Bronchial epithelial cell (primary cell): Measurements from ENCODE around the gene SNTG2. TPM values are rescaled to one million over a fixed set of nuclear protein-coding genes. Genes with fewer than 3 reads are reported as not detected.

Experiments used
- DNase-seq: peaks from one replicate; pipeline ENCODE4 v3.0.0-alpha.2; 2010; ENCODE audit warnings: low read depth
- FAIRE-seq: peaks from 2 replicates; lab custom pipeline; 2011; peaks lifted over from hg19 to GRCh38; lab: Jason Lieb, UNC
- H3K27me3 ChIP-seq: 2 replicates; pipeline ENCODE4 v1.5.1; 2011; ENCODE audit warnings: low read length; ENCODE audit not compliant: control insufficient read depth, insufficient read depth
- H3K36me3 ChIP-seq: 2 replicates; pipeline ENCODE4 v1.5.1; 2011; ENCODE audit warnings: low read length; ENCODE audit not compliant: control insufficient read depth, insufficient read depth
- H3K4me3 ChIP-seq: 2 replicates; pipeline ENCODE4 v1.5.1; 2011; ENCODE audit warnings: mild to moderate bottlenecking, low read depth, low read length, control low read depth
- total RNA-seq: library from RNA; depleted of rRNA; stranded (reverse); fragments of >200 nt; gene quantifications from 2 replicates; pipeline ENCODE4 v1.2.1, GENCODE V29; 2014
- TF ChIP-seq, protein P1 (sequence below): IDR thresholded peaks from 2 replicates; pipeline ENCODE4 v1.5.1; 2011; ENCODE audit warnings: mild to moderate bottlenecking, moderate library complexity, low read length, control low read depth, inconsistent platforms; ENCODE audit not compliant: insufficient read depth, severe bottlenecking

Gene SNTG2
- total RNA-seq, 1 donor from 2014 or later = not detected

DNA sequence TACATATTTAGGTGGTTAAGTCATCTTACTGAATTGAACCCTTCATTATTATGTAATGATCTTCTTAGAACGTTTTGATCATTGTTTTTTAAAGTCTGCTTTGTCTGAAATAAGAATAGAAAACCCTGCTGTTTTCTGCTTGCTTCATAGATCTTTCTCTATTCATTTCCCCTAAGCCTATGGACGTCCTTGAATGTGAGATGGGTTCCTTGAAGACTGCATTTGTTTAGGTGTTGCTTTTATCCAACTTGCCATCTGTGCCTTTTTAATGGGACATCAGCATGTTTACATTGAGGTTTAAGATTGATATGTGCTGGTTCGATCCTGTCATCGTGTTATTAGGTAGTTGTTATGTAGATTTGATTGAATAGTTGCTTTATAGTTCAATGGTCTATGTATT lies 95.4 kb downstream of the SNTG2 start:
- TF ChIP-seq, protein P1, sequence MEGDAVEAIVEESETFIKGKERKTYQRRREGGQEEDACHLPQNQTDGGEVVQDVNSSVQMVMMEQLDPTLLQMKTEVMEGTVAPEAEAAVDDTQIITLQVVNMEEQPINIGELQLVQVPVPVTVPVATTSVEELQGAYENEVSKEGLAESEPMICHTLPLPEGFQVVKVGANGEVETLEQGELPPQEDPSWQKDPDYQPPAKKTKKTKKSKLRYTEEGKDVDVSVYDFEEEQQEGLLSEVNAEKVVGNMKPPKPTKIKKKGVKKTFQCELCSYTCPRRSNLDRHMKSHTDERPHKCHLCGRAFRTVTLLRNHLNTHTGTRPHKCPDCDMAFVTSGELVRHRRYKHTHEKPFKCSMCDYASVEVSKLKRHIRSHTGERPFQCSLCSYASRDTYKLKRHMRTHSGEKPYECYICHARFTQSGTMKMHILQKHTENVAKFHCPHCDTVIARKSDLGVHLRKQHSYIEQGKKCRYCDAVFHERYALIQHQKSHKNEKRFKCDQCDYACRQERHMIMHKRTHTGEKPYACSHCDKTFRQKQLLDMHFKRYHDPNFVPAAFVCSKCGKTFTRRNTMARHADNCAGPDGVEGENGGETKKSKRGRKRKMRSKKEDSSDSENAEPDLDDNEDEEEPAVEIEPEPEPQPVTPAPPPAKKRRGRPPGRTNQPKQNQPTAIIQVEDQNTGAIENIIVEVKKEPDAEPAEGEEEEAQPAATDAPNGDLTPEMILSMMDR = no peak
- no peak for FAIRE-seq

DNA sequence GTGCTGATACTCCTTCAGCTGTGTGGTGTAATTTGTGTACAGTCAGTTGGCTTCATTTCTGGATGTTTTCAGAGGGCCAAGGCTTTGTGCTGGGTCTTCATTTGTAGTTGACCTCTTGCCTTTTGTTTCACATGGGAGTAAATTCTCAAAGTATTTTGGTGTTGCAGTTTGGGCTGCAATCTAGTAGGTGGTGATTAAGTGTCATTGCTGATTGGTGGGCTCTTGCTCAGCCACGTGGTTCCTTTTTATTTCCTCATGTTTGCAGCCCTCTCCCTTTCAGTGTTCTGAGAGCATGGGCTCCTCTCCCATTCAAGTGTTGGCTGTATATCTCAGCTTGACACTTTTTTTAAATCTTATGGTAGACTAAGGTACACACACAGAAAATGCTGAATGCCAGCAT lies 96.8 kb downstream of the SNTG2 start:
- TF ChIP-seq, protein P1 = no peak
- Histone ChIP-seq H3K36me3 (no peaks in the 10 kb centered on the region), H3K4me3 (no peak overlapping the region), H3K27me3 (no peaks in the 10 kb centered on the region)
- no peak for DNase-seq
- FAIRE-seq = no peak

More for the DNA sequence above, 95.4 kb downstream of the SNTG2 start:
- Histone ChIP-seq H3K36me3 (no peaks in the 10 kb centered on the region), H3K27me3 (no peaks in the 10 kb centered on the region), H3K4me3 (no peak overlapping the region)
- DNase-seq = no peak

DNA sequence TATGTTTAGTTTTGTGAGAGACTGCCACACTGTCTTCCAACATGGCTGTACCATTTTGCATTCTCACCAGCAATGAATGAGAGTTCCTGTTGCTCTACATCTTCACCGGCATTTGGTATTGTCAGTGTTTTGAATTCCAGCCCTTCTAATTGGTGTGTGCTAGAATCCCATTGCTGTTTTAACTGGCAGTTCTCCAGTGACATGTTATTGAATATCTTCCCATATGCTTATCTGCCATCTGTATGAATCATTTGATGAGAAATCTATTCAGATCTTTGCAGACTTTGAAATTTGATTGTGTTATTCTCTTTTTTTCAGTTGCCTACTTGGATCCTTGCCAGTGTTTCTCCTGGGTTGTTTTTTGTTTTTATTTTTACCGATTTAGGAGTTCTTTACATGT lies 99.0 kb downstream of the SNTG2 start:
- DNase-seq = peak; percentile 35
- H3K27me3 ChIP-seq = no peaks in the 10 kb centered on the region
- H3K36me3 ChIP-seq = no peaks in the 10 kb centered on the region
- no peak overlapping the region for H3K4me3 ChIP-seq
- TF ChIP-seq, protein P1 = no peak
- no peak for FAIRE-seq

DNA sequence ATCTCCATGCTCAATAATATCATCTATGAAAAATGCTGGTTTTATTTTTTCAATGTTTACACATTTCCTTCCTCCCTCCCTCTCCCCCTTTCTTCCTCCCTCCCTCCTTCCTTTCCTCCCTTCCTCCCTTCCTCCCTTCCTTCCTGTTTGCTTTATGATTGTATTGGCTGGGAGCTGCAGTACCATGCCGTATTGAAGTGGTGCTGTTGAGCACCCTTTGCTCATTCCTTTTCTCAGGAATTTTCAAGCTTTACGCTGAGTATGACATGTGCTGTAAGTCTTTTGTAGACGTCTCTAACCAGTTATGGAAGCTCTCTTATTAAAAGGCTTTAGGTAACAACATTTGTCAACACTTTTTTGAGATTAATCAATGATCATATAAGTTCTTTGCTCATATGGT lies 100.4 kb downstream of the SNTG2 start:
- H3K27me3 ChIP-seq = no peaks in the 10 kb centered on the region
- peak; percentile 7 for DNase-seq
- H3K4me3 ChIP-seq = no peak overlapping the region
- TF ChIP-seq, protein P1 = peak; percentile 13
- no peak for FAIRE-seq
- H3K36me3 ChIP-seq = no peaks in the 10 kb centered on the region

DNA sequence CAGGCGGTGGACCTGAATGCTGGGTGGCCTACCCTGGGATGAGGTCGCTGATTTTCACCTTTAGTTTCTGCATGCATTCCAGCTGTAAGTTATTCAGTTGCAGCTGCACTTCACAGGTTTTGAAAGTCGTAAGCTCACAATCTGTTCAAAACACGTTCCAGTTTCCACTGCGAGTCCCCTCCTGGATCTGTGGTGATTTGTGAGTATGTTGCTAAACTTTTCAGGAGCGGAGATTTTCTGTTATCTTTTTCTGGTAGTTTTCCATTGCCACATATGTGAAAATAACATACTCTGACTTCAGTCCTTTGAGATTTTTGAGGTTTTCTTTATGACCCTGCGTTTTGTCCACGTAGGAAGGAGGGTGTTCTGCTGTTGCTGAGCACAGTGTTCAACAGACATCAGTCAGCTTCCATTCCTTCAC lies 102.1 kb downstream of the SNTG2 start:
- FAIRE-seq = no peak
- TF ChIP-seq, protein P1 = no peak
- no peak overlapping the region for H3K4me3 ChIP-seq

DNA sequence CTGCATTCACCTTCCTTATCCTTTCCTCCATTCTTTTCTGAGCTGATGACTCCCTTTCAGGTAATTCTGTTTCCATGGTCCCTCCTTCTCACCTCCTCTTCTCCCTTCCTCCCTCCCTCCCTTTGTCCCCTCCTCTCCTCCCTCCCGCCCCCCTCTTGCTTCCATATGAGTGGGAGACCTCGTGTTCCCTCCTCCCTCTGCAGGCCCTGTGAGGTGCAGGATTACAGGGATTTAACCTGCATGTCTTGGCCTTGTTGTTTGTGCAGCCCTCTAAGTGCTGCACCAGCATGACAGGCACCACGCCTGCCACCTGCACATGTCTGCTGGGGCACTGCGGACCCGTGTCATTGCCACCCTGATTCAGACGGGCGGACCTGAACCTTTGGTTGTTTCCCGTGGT lies 103.1 kb downstream of the SNTG2 start:
- Histone ChIP-seq H3K4me3 (no peak overlapping the region), H3K27me3 (no peaks in the 10 kb centered on the region), H3K36me3 (no peaks in the 10 kb centered on the region)
- DNase-seq (no peak), FAIRE-seq (no peak)
- TF ChIP-seq, protein P1 = no peak

More for the DNA sequence above, 102.1 kb downstream of the SNTG2 start:
- DNase-seq = no peak
- Histone ChIP-seq H3K27me3 (no peaks in the 10 kb centered on the region), H3K36me3 (no peaks in the 10 kb centered on the region)
